ENCODE data around the gene AQP3.
A peak's percentile ranks its signal among the peaks of the same experiment; 100 is the strongest.
"Not testable (repeated sequence)": the region's sequence is repeated elsewhere in the genome, so short reads cannot be mapped to it uniquely, and the experiment has no call there.

AQP3 gene

GRCh38 chr9:33464045-33464636, 16.7 kb upstream of the AQP3 start:
- DNase-seq: no peak

GRCh38 chr9:33463151-33463550, 15.8 kb upstream of the AQP3 start:
- DNase-seq: no peak

DNA sequence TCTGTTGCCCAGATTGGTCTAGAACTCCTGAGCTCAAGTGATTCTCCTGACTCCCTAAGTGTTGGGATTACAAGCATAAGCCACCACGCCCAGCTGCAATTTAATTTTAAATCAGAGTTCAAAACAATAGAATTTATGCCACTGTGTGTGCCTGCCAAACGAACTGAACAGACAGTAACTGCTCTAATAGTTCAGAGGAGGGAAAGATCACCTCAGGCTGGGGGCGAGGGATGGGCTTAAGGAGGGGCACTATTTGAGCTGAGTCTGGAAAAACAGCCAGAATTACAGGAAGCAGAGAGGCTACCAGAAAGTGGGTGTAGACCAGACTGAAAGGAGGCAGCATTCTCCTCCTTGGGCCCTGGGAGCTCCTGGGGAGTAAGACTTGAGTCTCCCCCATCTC, 14.1 kb upstream of the AQP3 start:
- no peak for DNase-seq

GRCh38 chr9:33460854-33461253, 13.5 kb upstream of the AQP3 start:
- DNase-seq: no peak

GRCh38 chr9:33459115-33459514, 11.7 kb upstream of the AQP3 start:
- no peak for DNase-seq

DNA sequence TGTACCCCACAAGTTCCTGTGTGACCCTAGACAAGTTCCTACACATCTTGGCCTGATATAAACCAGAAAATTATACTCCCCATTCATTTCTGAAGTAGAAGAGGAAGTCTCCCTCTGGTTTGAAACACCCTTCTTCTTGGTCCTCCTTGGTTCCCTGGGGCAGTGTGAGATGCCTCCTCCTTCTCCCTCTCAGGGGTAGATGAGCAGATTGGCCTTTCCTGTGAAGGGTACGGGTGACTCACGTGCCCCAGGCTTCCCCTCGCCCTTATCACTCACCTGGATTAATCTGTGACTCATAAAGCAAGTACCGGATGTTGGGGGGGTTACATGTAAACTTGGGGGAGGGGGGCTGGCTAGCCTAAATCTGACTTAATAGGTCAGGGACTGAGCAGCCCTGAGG, 11.1 kb upstream of the AQP3 start:
- DNase-seq: no peak

- no peak for DNase-seq
Observed at GRCh38 chr9:33455945-33456344, 8.6 kb upstream of the AQP3 start.

- not testable (repeated sequence) for DNase-seq
Observed at GRCh38 chr9:33455456-33455855, 8.1 kb upstream of the AQP3 start.

- DNase-seq: not testable (repeated sequence)
Observed at GRCh38 chr9:33454661-33455026, 7.3 kb upstream of the AQP3 start.

DNA sequence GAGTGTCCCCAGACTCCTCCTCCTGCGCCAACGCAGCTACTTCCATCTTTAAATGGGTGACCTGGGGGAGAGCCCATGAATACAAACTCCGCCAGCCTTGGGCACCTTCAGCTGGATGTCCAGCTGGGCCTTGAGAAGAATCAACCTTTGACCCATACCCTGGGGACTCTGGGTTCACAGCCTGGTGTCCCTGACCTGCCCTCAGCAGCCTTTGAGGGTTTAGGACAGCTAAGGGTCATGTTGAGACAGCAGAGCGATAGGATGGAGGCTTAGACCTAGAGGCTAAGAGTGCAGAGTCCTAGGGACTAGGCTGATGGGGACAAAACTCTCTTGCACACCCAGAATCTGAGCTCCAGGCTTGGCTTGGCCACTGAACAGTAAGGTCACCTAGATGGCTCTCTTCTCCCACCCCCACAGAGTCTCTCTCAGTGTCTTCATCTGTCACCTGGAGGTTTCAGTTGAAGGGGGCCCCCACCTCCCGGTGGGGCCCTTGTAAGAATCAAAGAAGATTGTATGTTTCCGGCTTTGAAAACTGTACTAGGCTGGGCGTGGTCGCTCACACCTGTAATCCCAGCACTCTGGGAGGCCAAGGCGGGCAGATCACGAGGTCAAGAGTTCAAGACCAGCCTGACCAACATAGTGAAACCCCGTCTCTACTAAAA, 6.7 kb upstream of the AQP3 start:
- no peak for DNase-seq

- no peak for DNase-seq
Observed at GRCh38 chr9:33453286-33453860, 6.0 kb upstream of the AQP3 start.

- peak; percentile 71 for DNase-seq
Observed at GRCh38 chr9:33452828-33453271, 5.5 kb upstream of the AQP3 start.

GRCh38 chr9:33450621-33451146, 3.3 kb upstream of the AQP3 start:
- no peak for DNase-seq

DNA sequence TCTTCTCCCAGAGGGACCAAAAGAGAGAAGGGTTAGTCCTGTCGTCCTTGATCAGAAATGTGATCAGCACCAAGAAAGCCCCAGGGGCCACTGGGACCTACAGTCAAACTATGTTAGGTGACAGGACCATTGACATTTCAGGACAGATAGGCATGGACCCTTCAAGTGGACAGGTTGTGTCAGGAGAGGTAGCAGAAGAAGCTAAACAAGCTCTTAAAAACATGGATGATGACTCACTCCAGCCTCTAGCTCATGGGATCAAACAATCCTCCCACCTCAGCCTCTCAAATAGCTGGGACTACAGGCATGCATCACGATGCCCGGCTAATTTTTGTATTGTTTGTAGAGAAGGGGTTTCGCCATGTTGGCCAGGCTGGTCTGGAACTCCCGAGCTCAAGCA, 2.3 kb upstream of the AQP3 start:
- DNase-seq: no peak

- DNase-seq: no peak
Observed at GRCh38 chr9:33447799-33448553, 583 bp upstream of the AQP3 start.

DNA sequence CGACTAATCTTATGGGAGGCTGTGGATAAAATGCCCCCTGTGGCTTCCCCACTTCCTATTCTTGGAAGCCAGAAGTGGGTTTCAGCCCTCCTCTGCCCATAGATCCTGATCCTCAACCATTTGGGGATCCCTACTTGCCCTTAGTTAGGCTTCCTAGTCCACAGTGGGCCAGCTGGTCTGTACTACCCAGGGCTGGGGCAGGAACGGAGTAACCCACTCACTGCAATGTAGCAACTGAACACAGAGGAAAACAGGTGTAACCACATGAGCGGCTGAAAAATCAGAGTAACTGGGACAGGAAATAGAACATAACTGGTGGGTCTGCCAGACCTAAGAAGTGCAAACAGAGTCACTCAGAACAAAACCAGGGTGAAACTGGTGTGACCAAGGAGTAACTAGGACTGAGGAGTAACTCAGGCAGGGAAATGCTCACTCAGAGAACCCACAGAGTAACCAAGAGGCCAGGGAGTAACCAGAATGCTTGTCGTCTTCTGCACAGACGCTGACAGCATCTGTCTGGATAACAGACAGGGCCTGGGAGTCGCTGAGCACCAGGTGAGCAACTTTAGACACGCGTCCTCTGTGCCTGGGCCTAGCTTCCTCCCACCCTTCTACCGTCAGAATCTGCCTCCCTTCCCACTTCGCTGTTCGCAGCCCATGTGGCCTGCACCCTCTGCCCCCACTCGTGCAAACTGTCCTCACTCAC, 1.0 kb downstream of the AQP3 start:
- no peak for DNase-seq

DNA sequence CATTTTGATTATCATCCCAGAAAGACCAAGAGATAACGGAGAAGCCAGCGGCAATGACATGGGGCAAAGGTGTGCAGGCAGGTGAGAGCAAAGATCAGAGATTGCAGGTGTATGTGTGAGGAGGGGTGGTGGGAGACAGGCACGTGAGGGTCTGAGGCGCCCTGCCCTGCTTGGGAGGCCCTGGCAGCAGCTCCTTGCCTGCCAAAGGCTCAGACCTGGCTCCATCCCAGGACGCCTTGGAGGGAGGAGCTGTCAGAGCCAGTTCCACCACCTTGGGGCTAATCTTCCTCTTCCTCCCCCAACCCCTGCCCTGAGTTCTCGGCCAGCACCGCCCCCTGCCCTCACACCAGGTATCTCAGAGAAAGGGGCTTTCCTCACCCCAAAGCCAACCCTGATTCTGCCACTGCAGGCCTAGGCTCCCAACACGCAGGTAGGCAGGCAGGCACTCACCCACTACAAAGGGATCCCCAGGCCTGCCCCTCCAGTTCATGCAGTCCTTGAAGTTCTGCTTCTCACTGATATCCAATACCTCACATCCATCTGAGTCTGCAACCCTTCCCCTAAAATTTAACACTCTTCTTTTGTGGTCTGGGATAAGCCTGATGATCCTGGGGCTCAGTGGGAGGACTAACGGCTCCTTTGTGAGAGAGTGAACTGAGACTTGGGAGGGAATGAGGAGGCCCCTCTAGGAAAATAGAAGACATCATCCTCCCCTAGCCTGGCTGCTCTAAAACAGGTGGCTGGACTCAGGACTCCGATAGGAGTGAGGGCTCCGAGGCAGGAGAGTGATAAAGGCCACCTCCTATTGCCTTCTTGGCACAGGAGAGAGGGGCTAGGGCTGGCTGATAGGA, 1.8 kb downstream of the AQP3 start:
- no peak for DNase-seq

DNA sequence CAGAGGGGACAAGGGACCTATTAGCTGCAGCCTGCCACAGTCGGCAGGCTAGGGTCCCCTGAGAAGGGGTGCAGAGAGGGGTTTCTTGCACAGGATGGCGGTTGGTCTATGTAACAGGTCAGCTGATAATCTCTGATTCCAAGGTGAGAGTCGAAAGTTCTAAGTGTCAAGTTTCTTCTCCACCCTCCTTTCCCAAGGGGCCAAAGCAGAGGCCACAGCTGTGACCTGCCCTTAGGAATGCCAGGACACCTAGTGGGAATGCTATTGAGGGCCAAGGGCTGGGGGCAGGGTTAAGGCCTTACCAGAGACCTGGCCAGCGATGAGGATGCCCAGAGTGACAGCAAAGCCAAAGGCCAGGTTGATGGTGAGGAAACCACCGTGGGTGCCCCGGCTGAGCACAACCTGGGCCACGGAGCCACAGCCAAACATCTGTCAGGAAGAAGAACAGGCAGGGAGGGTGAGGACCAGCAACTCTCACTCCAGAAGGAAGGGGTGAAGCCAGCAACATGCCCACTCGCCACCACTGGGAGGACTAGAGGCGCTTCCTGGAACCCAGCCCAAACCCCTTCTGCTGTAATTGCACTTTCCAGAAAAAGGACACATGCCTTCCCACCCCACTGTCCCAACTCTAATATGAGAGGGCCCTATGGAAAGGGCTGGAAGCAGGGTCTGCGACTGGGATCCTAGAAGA, 3.8 kb downstream of the AQP3 start:
- DNase-seq: no peak

GRCh38 chr9:33443047-33443446, 4.3 kb downstream of the AQP3 start:
- DNase-seq: no peak

GRCh38 chr9:33442125-33442524, 5.3 kb downstream of the AQP3 start:
- DNase-seq: no peak

- DNase-seq: no peak
Observed at GRCh38 chr9:33440609-33441008, 6.8 kb downstream of the AQP3 start.

Measured in GDM1 (cell line).